ENCODE data around the gene HHATL. TPM values are rescaled to one million over a fixed set of nuclear protein-coding genes. Genes with fewer than 3 reads are reported as not detected.

HHATL gene
- total and polyA plus RNA-seq, 4 donors = 0.17 TPM; not detected in 3

- Histone ChIP-seq H3K4me1 (ENCODE audit: control insufficient read depth in 4 of 4, insufficient read depth in 4 of 4, low read length in 3 of 4) (no peaks in the 10 kb centered on the region), H3K27me3 (ENCODE audit: control insufficient read depth in 4 of 4, insufficient read depth in 4 of 4, low read length in 3 of 4) (no peaks in the 10 kb centered on the region), H3K27ac (ENCODE audit: low read depth in 1 of 2, low read length in 2 of 2) (no peak overlapping the region), H3K4me3 (ENCODE audit: low read depth in 1 of 3, low read length in 3 of 3) (no peak overlapping the region), H3K36me3 (ENCODE audit: control insufficient read depth in 4 of 4, insufficient read depth in 3 of 4, low read depth in 1 of 4, low read length in 3 of 4) (no peaks in the 10 kb centered on the region), H3K9ac (ENCODE audit: low read depth in 1 of 2, low read length in 2 of 2) (no peak overlapping the region), H3K9me3 (ENCODE audit: control insufficient read depth in 4 of 4, low read length in 3 of 4) (no peaks in the 10 kb centered on the region)
- DNase-seq (ENCODE audit: low spot score) = no peak
- WGBS = 83% methylated on average over 6 of the region's 6 CpGs
- TF ChIP-seq CTCF (IDR thresholded peaks at IDR 0.05; ENCODE audit: low read depth, low read length, missing input control) (no peak), RXRA (IDR thresholded peaks at IDR 0.05) (no peak), SP1 (IDR thresholded peaks at IDR 0.05) (no peak), NR2F2 (IDR thresholded peaks at IDR 0.05) (no peak), FOXA2 (IDR thresholded peaks at IDR 0.05) (no peak), REST (IDR thresholded peaks at IDR 0.05) (no peak), TAF1 (conservative IDR thresholded peaks at IDR 0.05) (no peak), ATF3 (IDR thresholded peaks at IDR 0.05) (no peak), ZBTB33 (IDR thresholded peaks at IDR 0.05) (no peak), GABPA (IDR thresholded peaks at IDR 0.05 in 1 of 2, conservative IDR thresholded peaks at IDR 0.05 in 1 of 2) (no peak), YY1 (IDR thresholded peaks at IDR 0.05) (no peak), MAX (IDR thresholded peaks at IDR 0.05) (no peak), HNF4G (IDR thresholded peaks at IDR 0.05) (no peak), RAD21 (IDR thresholded peaks at IDR 0.05) (no peak), HNF4A (conservative IDR thresholded peaks at IDR 0.05) (no peak), FOXA1 (IDR thresholded peaks at IDR 0.05) (no peak), JUND (IDR thresholded peaks at IDR 0.05) (no peak), EGR1 (IDR thresholded peaks at IDR 0.05; ENCODE audit: low read depth in 2 of 2) (no peak)
These were observed 16.4 kb upstream of the HHATL start for GRCh38 chr3:42719002-42719401.

Measured in liver (tissue), 9 donors.